ENCODE data around the gene TIPRL. TPM values are rescaled to one million over a fixed set of nuclear protein-coding genes. Genes with fewer than 3 reads are reported as not detected.
"Not testable (repeated sequence)": the region's sequence is repeated elsewhere in the genome, so short reads cannot be mapped to it uniquely, and the experiment has no call there.

Gene TIPRL
- total RNA-seq, 2 experiments from 2014 or later, result 50.9 to 51.2 TPM

DNA sequence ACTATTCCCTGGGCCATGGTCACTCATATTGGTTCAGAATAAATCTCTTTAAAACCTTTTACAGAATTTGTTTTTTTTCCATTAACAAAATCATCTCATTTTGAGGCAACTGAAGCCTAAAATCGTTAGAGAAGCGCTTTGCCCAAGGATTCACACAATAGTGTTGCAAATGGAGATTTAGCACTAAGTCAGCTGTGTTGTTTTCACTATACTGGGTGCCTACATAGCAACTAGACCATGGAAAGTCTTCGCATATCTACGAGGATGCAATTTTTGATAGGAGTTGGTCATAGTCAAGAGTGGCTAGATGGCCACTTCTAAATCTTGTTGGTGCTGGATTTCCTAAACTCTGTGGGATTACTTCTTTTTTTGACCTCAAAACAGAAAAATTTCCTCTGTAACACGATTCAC lies 530 bp upstream of the TIPRL start:
- Mint-ChIP-seq H3K4me1 (peaks cover 7% of the 10 kb centered on the region), H3K4me3 (no peak overlapping the region), H3K9me3 (no peaks in the 10 kb centered on the region), H3K36me3 (no peaks in the 10 kb centered on the region), H3K27me3 (peaks cover 7% of the 10 kb centered on the region), H3K27ac (no peak overlapping the region)
- no peak for DNase-seq

DNA sequence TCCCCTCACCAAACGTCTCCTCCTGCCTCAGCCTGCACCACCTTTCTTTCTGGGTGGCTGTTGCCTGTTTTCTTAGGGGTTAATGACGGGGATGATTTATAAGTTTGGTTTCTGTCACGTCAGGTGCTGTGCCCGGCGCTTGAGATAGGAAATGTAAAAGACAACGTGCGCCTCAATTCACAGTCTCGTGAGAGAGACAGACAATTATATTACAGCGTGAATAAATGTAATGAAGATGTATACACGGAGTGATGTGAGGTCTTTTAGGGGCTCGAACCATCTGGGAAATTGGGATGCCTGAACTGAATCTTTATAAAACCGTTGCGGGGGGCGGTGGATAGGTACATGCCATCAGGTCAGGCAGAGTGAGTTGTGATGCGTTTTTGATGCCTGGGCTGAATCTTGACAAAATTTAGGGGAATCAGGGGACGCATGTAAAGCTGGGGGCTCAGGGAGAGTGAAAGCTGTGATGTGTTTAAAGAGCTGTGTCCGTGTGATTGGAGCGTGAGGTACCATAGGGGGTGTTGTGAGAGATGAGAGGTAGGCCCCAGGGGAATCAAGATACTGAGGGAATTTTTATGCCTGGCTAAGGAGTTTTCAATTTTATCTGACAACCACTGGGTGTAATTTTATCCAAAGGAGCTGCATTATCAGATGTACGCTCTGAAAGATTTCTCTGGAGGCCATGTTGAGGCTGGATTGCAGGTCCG lies 831 bp downstream of the TIPRL start:
- H3K36me3 Mint-ChIP-seq, result peaks cover 3% of the 10 kb centered on the region
- no peak overlapping the region for H3K27ac Mint-ChIP-seq
- H3K27me3 Mint-ChIP-seq, result peaks cover 3% of the 10 kb centered on the region
- no peaks in the 10 kb centered on the region for H3K9me3 Mint-ChIP-seq
- peaks cover 13% of the 10 kb centered on the region for H3K4me1 Mint-ChIP-seq
- H3K4me3 Mint-ChIP-seq, result no peak overlapping the region
- no peak for DNase-seq

DNA sequence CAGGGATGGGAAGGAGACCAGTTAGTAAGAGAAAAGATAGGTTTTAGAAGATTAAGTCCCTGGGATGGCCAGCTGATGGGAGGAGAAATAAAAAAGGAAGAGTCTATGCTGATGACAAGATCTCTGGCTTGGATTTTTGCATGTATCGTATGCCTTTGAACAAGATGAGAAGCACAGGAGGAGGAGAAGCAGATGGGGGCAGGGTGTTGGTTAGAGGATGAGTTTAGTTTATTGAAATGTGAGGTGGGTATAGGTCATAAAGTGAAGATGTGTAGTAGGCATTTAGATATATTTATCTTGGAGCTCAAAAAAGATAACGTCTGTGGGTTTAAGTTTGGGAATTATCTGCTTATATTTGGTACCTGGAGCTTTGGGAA lies 1.4 kb downstream of the TIPRL start:
- Mint-ChIP-seq H3K27me3 (peaks cover 3% of the 10 kb centered on the region), H3K9me3 (no peaks in the 10 kb centered on the region), H3K36me3 (peaks cover 4% of the 10 kb centered on the region), H3K27ac (no peak overlapping the region), H3K4me3 (no peak overlapping the region), H3K4me1 (peaks cover 13% of the 10 kb centered on the region)
- no peak for DNase-seq

DNA sequence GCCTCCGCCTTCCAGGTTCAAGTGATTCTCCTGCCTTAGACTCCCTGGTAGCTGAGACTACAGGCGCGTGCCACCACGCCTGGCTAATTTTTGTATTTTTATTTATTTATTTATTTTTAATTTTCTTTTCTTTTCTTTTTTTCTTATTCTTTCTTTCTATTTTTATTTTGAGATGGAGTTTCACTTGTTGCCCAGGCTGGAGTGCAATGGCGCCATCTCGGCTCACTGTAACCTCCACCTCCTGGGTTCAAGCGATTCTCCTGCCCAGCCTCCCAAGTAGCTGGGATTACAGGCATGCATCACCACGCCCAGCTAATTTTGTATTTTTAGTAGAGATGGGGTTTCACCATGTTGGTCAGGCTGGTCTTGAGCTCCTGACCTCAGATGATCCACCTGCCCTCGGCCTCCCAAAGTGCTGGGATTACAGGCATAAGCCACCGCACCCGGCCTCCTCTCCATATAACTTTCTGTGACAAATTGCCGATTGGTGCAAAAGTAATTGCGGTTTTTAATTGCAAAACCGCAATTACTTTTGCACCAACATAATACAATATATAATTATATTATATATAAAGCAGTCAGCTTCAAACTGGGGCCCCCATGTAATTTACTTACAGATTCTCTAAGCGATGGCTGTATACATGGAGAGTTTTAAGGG lies 2.4 kb downstream of the TIPRL start:
- DNase-seq, H3K27ac Mint-ChIP-seq, H3K9me3 Mint-ChIP-seq, H3K27me3 Mint-ChIP-seq, H3K4me3 Mint-ChIP-seq: not testable (repeated sequence)
- peaks cover 13% of the 10 kb centered on the region for H3K4me1 Mint-ChIP-seq
- peaks cover 11% of the 10 kb centered on the region for H3K36me3 Mint-ChIP-seq

DNA sequence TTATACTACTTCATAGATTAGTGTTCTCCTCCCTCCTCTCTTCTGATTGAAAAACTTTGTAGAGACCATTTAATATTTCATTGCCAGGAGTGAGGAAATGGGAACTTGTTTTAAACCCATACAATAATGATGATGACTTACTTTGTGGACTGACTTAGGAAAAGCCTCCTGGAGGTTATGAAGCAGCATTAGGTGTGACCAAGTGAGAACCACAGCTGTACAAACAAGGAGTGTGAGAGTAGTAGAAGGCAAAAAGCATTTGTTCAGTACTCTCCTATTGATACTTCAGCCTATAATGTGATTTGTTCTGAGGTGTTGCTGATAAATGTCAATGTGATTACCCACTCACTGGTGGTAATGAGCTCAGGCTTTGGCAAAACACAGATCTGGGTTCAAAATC lies 8.4 kb downstream of the TIPRL start:
- H3K36me3 Mint-ChIP-seq, result peaks cover 26% of the 10 kb centered on the region
- no peaks in the 10 kb centered on the region for H3K9me3 Mint-ChIP-seq
- H3K27me3 Mint-ChIP-seq, result no peaks in the 10 kb centered on the region
- peaks cover 8% of the 10 kb centered on the region for H3K4me1 Mint-ChIP-seq
- no peak overlapping the region for H3K27ac Mint-ChIP-seq
- no peak for DNase-seq
- H3K4me3 Mint-ChIP-seq, result no peak overlapping the region

DNA sequence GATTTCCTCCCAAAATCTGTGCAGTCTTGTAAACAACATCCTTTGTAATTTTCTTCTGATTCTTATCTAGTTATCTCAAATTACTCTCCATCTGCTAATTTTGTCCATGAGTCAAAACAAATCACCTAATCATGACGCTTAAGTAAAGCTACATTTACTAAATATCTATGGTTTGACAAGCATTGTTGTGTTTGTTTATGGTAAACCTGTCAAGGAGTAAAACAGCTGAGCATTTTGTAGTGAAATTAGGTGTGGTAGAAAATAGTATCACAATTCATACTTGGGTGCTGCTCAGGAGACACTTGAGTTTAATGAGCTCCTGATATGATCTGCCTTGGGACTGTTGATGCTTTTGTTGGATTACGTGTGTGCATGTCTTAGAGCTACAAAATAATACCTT lies 11.6 kb downstream of the TIPRL start:
- no peak overlapping the region for H3K27ac Mint-ChIP-seq
- H3K36me3 Mint-ChIP-seq, result peaks cover 24% of the 10 kb centered on the region
- H3K4me3 Mint-ChIP-seq, result no peak overlapping the region
- no peaks in the 10 kb centered on the region for H3K27me3 Mint-ChIP-seq
- no peak for DNase-seq
- no peaks in the 10 kb centered on the region for H3K9me3 Mint-ChIP-seq
- H3K4me1 Mint-ChIP-seq, result peaks cover 2% of the 10 kb centered on the region

DNA sequence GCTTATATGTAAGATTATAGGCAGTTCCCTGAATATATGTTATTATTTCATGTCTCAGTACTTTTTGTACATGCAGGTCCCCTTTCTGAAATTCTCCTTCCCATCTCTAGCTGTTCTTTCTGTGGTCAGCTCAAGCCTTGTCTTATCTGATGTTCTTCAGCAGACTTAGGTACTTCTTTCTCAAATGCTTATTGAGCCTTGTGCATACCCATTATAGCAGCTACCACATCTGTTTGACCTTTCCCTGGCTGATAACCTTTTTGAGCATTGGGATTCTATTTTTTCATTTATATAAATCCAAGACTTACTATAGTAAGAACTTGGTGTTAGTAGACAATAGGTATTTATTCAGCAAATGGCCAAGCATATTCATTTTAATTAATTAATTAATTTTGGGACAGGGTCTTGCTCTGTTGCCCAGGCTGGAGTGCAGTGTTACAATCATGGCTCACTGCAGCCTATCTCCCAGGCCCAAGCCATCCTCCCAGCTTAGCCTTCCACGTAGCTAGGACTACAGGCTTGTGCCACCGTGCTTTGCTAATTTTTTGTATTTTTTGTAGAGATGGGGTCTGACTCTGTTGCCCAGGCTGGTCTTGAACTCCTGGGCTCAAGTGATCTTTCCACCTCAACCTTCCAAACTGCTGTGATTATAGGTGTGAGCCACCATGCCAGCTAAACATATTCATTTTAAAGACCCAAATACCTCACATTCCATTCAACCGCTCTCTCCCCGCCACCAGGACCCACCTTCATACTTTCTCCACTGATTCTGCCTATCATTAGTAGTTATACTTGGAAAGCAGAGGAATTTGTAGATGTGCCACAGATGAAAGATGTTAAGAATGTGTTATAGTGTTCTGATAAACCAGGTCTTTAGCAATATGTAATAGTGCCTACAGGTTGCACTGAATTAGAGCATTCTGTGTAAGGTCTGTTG lies 16.7 kb downstream of the TIPRL start:
- Mint-ChIP-seq H3K9me3 (no peaks in the 10 kb centered on the region), H3K27ac (peak overlapping the region; percentile 12), H3K27me3 (no peaks in the 10 kb centered on the region), H3K4me3 (no peak overlapping the region), H3K4me1 (peaks cover 6% of the 10 kb centered on the region), H3K36me3 (peaks cover 29% of the 10 kb centered on the region)
- no peak for DNase-seq

DNA sequence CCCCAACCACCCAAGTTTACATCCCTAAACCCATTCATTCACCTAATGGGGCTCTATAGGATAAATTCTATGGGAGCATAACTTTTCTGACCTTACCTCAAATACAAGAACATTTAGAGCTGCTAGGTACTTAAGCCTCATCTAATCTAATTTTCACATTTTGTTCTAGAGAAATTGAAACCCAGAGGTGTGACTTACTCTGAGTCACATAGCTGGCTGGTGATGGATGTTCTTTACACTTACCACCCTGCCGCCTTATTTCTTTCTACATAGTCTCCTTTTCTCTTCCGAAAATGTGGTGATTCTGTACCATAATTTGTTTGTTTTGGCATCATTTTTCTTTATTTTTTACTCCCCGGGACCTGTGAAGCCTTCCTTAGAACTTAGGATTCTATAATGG lies 20.3 kb downstream of the TIPRL start:
- H3K27me3 Mint-ChIP-seq, result no peaks in the 10 kb centered on the region
- H3K27ac Mint-ChIP-seq, result no peak overlapping the region

DNA sequence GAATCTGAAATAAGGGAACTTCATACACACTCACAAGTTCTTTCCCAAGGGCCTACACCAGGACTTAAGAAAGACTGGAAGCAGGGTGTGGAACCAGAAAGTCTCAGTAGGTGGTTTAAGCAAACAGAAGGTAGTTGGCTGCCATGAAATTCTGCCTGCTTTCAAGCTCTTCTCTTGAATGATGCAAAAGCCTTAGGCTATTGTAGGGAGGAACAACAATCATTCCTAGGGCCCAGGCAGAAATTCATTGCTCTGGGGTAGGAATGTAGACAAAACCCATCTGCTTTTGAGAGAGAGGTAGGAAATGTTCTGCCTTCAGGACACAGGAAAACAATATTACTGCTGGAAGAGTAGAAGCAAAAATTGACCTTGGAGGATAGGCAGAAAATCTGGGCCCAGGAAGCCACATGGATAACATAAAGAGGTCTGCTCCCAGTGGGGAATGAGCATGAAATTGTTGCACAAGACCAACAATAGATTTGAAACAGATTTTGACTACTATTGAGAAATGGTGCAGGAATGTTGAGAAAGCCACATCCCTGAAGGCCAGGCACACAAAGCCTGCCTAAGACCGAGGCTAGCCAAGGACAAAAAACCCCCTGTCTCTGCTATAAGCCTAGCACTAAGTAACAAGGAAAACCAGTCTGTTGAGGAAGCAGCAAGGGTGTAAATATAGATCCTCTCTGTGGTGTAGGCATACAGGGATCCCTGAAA lies 24.3 kb downstream of the TIPRL start:
- no peak overlapping the region for H3K4me3 Mint-ChIP-seq
- DNase-seq, result no peak
- H3K36me3 Mint-ChIP-seq, result peaks cover 52% of the 10 kb centered on the region
- no peaks in the 10 kb centered on the region for H3K27me3 Mint-ChIP-seq
- H3K4me1 Mint-ChIP-seq, result peaks cover 4% of the 10 kb centered on the region
- H3K27ac Mint-ChIP-seq, result no peak overlapping the region
- peaks cover 9% of the 10 kb centered on the region for H3K9me3 Mint-ChIP-seq

More for the DNA sequence above, 20.3 kb downstream of the TIPRL start:
- DNase-seq, result no peak
- H3K9me3 Mint-ChIP-seq, result no peaks in the 10 kb centered on the region
- peaks cover 4% of the 10 kb centered on the region for H3K4me1 Mint-ChIP-seq
- H3K36me3 Mint-ChIP-seq, result peaks cover 43% of the 10 kb centered on the region
- no peak overlapping the region for H3K4me3 Mint-ChIP-seq

DNA sequence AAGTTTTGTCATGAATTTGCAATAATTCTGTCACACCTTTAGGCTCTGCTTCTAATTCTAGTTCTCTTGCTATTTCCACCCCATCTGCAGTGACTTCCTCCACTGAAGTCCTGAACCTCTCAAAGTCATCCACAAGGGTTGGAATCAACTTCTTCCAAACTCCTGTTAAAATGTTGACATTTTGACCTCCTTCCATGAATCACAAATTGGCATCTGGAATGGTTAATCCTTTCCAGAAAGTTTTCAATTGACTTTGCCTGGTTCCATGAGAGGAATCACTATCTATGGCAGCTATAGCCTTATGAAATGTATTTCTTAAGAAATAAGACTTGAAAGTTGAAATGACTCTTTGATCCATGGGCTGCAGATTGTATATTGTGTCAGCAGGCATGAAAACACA lies 27.3 kb downstream of the TIPRL start:
- Mint-ChIP-seq H3K9me3 (peaks cover 9% of the 10 kb centered on the region), H3K4me1 (no peaks in the 10 kb centered on the region), H3K36me3 (peaks cover 46% of the 10 kb centered on the region), H3K27ac (no peak overlapping the region), H3K4me3 (no peak overlapping the region), H3K27me3 (no peaks in the 10 kb centered on the region)
- DNase-seq, result no peak

DNA sequence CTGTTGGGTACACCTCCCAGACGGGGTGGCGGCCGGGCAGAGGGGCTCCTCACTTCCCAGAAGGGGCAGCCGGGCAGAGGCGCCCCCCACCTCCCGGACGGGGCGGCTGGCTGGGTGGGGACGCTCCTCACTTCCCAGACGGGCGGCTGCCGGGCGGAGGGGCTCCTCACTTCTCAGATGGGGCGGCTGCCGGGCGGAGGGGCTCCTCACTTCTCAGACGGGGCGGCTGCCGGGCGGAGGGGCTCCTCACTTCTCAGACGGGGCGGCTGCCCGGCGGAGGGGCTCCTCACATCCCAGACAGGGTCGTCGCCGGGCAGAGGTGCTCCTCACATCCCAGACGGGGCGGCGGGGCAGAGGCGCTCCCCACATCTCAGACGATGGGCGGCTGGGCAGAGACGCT lies 28.9 kb downstream of the TIPRL start:
- Mint-ChIP-seq H3K36me3 (peaks cover 42% of the 10 kb centered on the region), H3K9me3 (peaks cover 18% of the 10 kb centered on the region)
- H3K4me3 Mint-ChIP-seq, H3K4me1 Mint-ChIP-seq, H3K27ac Mint-ChIP-seq, H3K27me3 Mint-ChIP-seq, DNase-seq: not testable (repeated sequence)

DNA sequence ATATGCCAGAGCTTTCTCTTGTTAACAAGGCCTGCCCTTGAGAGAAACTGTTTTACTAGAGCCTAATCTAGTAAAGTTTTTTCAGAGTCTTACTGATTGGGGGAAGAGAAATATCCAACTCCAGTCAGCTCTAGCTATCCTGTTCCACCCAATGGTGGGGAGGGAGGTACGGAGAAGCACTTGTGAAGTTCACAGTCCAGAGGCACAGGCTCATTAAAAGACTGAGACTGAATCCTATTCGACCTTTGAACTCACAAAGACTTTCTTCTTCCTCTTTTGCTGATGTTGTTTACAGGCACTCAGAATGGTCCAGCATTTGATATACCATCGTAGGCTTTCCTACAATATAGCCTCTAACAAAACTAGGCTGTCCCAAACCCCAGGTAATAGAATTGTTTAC lies 31.6 kb downstream of the TIPRL start:
- Mint-ChIP-seq H3K9me3 (peaks cover 18% of the 10 kb centered on the region), H3K27me3 (peaks cover 3% of the 10 kb centered on the region), H3K4me1 (no peaks in the 10 kb centered on the region), H3K27ac (no peak overlapping the region), H3K4me3 (no peak overlapping the region), H3K36me3 (peaks cover 22% of the 10 kb centered on the region)
- DNase-seq, result no peak

DNA sequence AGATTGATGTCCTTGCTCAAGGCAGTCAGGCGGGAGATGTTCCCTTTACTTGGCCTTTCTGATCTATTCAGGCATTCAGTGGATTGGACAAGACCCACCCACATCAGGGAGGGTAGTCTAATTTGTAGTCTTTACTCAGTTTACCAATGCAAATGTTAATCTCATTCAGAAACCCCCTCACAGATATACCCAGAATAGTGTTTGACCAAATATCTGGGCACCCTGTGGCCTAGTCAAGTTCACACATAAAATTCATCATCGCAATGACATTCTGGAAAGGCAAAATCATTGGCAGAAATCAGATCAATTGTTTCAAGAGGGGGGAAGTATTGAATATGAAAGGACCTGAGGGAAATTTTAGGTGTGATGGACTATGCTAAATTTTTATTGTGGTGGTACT lies 34.6 kb downstream of the TIPRL start:
- Mint-ChIP-seq H3K4me1 (no peaks in the 10 kb centered on the region), H3K27me3 (peaks cover 3% of the 10 kb centered on the region), H3K36me3 (peaks cover 9% of the 10 kb centered on the region), H3K27ac (no peak overlapping the region), H3K4me3 (no peak overlapping the region), H3K9me3 (peaks cover 14% of the 10 kb centered on the region)
- no peak for DNase-seq

DNA sequence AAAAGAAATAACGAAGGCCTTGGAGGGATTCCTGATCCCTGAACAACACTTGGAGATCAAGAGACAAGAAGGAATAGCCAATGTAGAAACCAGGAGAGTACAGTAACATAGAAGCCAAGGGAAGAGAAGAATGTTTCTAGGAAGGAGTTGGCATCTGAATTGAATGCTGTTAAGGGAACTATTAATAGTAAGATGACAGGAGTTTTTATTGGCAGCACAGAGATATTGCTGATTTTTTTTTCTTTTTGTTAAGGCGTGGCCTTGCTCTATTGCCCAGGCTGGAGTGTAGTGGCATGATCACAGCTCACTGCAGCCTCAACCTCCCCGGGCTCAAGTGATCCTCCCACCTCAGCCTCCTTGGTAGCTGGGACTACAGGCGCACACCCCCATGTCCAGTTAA lies 37.4 kb downstream of the TIPRL start:
- Mint-ChIP-seq H3K4me3 (no peak overlapping the region), H3K36me3 (peaks cover 4% of the 10 kb centered on the region), H3K4me1 (peaks cover 4% of the 10 kb centered on the region), H3K9me3 (peaks cover 13% of the 10 kb centered on the region), H3K27me3 (peaks cover 13% of the 10 kb centered on the region), H3K27ac (no peak overlapping the region)
- DNase-seq, result no peak

DNA sequence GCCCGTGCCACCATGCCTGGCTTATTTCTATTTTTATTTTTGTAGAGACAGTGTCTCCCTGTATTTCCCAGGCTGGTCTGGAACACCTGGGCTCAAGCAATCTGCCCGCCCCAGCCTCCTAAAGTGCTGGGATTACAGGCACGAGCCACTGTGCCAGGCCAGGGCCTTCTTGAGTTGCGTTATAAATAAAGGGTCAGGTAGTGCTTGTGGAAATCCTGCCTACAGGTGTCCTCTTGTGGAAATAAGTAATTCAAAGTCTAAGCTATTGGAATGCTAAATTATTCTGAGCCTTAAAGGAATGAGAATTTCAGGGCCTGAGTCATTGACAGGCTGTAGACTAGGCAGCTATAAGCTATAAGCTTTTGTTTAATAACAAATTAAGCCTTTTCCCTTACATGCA lies 38.9 kb downstream of the TIPRL start:
- H3K36me3 Mint-ChIP-seq, result no peaks in the 10 kb centered on the region
- peaks cover 4% of the 10 kb centered on the region for H3K4me1 Mint-ChIP-seq
- peaks cover 13% of the 10 kb centered on the region for H3K27me3 Mint-ChIP-seq
- peaks cover 4% of the 10 kb centered on the region for H3K9me3 Mint-ChIP-seq
- no peak overlapping the region for H3K4me3 Mint-ChIP-seq
- DNase-seq, result no peak
- H3K27ac Mint-ChIP-seq, result no peak overlapping the region
